Esophagus mucosa (tissue), 1 donor: ENCODE measurements around the gene CYB561A3. TPM values are rescaled to one million over a fixed set of nuclear protein-coding genes. Genes with fewer than 3 reads are reported as not detected.
"Not testable (repeated sequence)": the region's sequence is repeated elsewhere in the genome, so short reads cannot be mapped to it uniquely, and the experiment has no call there.

ENCODE experiments used
- ATAC-seq: fragments of 200-7000 bp; cut with Tn5 transposase; one replicate; pipeline ENCODE4 v1.9.1; 2020
- total RNA-seq: library from RNA; stranded (reverse); gene quantifications from one replicate; pipeline ENCODE4 v1.2.4, GENCODE V29; 2023
- donor health status: DM: yes; HTN: yes; CAD: no.

The CYB561A3 gene
- total RNA-seq = 27.7 TPM

- ATAC-seq = peak; percentile 97
Measured at GRCh38 chr11:61361741-61362541, at the start of gene CYB561A3, which contains the start of gene TMEM138. CYB561A3 (minus strand) TSS chr11:61361882; CDS start chr11:61356713, 5,169 bp downstream. TMEM138 (plus strand) TSS chr11:61362374; CDS start chr11:61364391, 2,017 bp downstream.

- no peak for ATAC-seq
Measured at GRCh38 chr11:61406991-61407728, 45.5 kb upstream of the CYB561A3 start.

- no peak for ATAC-seq
Measured at GRCh38 chr11:61406067-61406466, 44.4 kb upstream of the CYB561A3 start.

GRCh38 chr11:61404641-61405040 is 43.0 kb upstream of the CYB561A3 start:
- ATAC-seq = no peak

GRCh38 chr11:61404103-61404502 is 42.4 kb upstream of the CYB561A3 start:
- no peak for ATAC-seq

GRCh38 chr11:61403658-61404057 is 42.0 kb upstream of the CYB561A3 start:
- no peak for ATAC-seq

GRCh38 chr11:61401573-61401972 is 39.9 kb upstream of the CYB561A3 start:
- no peak for ATAC-seq

- ATAC-seq = peak; percentile 22
Measured at GRCh38 chr11:61401173-61401572, 39.5 kb upstream of the CYB561A3 start.

GRCh38 chr11:61392981-61393595 is 31.4 kb upstream of the CYB561A3 start:
- peak; percentile 34 for ATAC-seq

- no peak for ATAC-seq
Measured at GRCh38 chr11:61390161-61390560, 28.5 kb upstream of the CYB561A3 start.

GRCh38 chr11:61384271-61385242 is 22.9 kb upstream of the CYB561A3 start:
- peak; percentile 42 for ATAC-seq

- not testable (repeated sequence) for ATAC-seq
Measured at GRCh38 chr11:61383859-61384258, 22.2 kb upstream of the CYB561A3 start.

GRCh38 chr11:61380884-61381283 is 19.2 kb upstream of the CYB561A3 start:
- ATAC-seq = no peak

- ATAC-seq = peak; percentile 94
Measured at GRCh38 chr11:61378713-61379313, 17.1 kb upstream of the CYB561A3 start.

- no peak for ATAC-seq
Measured at GRCh38 chr11:61377461-61378160, 15.9 kb upstream of the CYB561A3 start.

GRCh38 chr11:61375761-61376108 is 14.1 kb upstream of the CYB561A3 start:
- no peak for ATAC-seq

GRCh38 chr11:61372659-61373420 is 11.2 kb upstream of the CYB561A3 start:
- ATAC-seq = no peak

- no peak for ATAC-seq
Measured at GRCh38 chr11:61370349-61371005, 8.8 kb upstream of the CYB561A3 start.
